ENCODE data around the gene ALG14. TPM values are rescaled to one million over a fixed set of nuclear protein-coding genes. Genes with fewer than 3 reads are reported as not detected.

ALG14 gene
- total and polyA plus RNA-seq, 7 donors, result 0.55 to 2.7 (median 1.8) TPM

DNA sequence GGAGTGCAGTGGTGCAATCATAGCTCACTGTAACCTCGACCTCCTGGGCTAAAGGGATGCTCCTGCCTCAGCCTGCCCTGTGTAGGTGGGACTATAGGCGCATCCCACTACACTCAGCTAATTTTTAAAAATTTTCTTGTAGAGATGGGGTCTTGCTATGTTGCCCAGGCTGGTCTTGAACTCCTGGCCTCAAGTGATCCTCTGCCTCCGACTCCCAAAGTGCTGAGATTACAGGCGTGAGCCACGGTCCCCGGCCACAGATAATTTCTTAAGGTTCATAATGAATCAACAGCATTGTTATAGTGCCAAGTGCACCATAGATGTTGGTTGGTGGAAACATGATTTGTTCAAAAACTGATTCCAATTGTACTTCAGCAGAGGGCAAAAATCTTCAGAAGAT, 103.6 kb downstream of the ALG14 start:
- Histone ChIP-seq H3K27me3 (no peaks in the 10 kb centered on the region), H3K36me3 (no peaks in the 10 kb centered on the region), H3K9me3 (no peaks in the 10 kb centered on the region), H3K27ac (no peak overlapping the region), H3K4me3 (no peak overlapping the region), H3K4me1 (no peaks in the 10 kb centered on the region)
- intact Hi-C loops (cut with DNase I), result no loop called here
- DNase-seq, result no peak
- WGBS, 2 donors, result 94 to 96% methylated on average over 6 of the region's 6 CpGs
- TF ChIP-seq POLR2AphosphoS5 (IDR thresholded peaks at IDR 0.05), result no peak
- TF ChIP-seq, protein P1, sequence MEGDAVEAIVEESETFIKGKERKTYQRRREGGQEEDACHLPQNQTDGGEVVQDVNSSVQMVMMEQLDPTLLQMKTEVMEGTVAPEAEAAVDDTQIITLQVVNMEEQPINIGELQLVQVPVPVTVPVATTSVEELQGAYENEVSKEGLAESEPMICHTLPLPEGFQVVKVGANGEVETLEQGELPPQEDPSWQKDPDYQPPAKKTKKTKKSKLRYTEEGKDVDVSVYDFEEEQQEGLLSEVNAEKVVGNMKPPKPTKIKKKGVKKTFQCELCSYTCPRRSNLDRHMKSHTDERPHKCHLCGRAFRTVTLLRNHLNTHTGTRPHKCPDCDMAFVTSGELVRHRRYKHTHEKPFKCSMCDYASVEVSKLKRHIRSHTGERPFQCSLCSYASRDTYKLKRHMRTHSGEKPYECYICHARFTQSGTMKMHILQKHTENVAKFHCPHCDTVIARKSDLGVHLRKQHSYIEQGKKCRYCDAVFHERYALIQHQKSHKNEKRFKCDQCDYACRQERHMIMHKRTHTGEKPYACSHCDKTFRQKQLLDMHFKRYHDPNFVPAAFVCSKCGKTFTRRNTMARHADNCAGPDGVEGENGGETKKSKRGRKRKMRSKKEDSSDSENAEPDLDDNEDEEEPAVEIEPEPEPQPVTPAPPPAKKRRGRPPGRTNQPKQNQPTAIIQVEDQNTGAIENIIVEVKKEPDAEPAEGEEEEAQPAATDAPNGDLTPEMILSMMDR (IDR thresholded peaks at IDR 0.05), result no peak
- no peak for TF ChIP-seq POLR2A (IDR thresholded peaks at IDR 0.05)
- no peak for TF ChIP-seq EP300 (IDR thresholded peaks at IDR 0.05)

DNA sequence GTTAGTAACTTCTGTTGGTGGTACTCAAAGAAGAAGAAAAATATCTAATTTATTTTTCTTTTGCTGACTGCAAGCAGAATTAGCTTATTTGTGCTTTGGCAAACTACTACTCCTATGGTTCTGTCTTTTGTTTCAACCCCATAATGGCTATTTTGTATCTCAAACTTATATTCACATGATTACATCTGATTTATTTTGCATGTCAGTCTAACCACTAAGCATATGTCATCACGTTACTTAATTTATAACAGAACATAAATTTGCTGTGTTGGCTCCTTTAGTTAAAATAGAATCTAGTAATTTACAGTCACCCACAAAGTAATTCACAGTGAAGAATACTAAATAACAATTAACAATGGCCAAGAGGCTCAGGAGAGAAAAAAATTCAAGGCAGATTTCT, 106.7 kb downstream of the ALG14 start:
- TF ChIP-seq, protein P1 (IDR thresholded peaks at IDR 0.05), result no peak
- no peak for TF ChIP-seq POLR2A (IDR thresholded peaks at IDR 0.05)
- no peak for TF ChIP-seq POLR2AphosphoS5 (IDR thresholded peaks at IDR 0.05)
- no peak for TF ChIP-seq EP300 (IDR thresholded peaks at IDR 0.05)
- intact Hi-C loops (cut with DNase I), result no loop called here
- H3K27ac ChIP-seq, result no peak overlapping the region

DNA sequence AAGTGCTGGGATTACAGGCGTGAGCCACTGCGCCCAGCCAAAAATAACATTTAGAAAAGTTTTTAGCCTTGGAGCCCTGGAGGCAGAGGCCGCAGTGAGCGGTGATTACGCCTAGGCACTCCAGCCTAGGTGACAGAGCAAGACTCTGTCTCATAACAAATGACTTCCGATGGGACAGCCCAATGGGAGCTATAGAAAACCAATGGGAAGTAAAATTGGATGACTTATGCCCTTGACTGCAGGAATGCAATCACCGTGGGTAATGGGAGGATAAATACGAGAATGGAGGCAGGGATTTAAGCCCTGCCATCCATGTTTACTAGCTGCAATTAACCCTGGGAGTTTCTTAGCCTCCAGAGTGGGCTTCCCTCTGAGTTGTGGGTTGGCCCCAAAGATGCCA, 108.9 kb downstream of the ALG14 start:
- Histone ChIP-seq H3K36me3 (no peaks in the 10 kb centered on the region), H3K27ac (no peak overlapping the region), H3K9me3 (no peaks in the 10 kb centered on the region), H3K27me3 (no peaks in the 10 kb centered on the region), H3K4me1 (peaks cover 0 to 15% (median 6%) of the 10 kb centered on the region in 4 donors), H3K4me3 (no peak overlapping the region)
- TF ChIP-seq POLR2AphosphoS5 (IDR thresholded peaks at IDR 0.05) (no peak), EP300 (IDR thresholded peaks at IDR 0.05) (no peak), POLR2A (IDR thresholded peaks at IDR 0.05) (no peak)
- TF ChIP-seq, protein P1 (IDR thresholded peaks at IDR 0.05), result no peak
- WGBS, 2 donors, result 79 to 80% methylated on average over 8 of the region's 8 CpGs
- intact Hi-C loops (cut with DNase I), result no loop called here
- no peak for DNase-seq

More for the DNA sequence above, 106.7 kb downstream of the ALG14 start:
- no peak for DNase-seq
- Histone ChIP-seq H3K27me3 (no peaks in the 10 kb centered on the region), H3K36me3 (no peaks in the 10 kb centered on the region), H3K9me3 (no peaks in the 10 kb centered on the region), H3K4me1 (peaks cover 0 to 15% (median 6%) of the 10 kb centered on the region in 4 donors), H3K4me3 (no peak overlapping the region)
- 66 to 77% methylated on average over 1 of the region's 1 CpG for WGBS, 2 donors

DNA sequence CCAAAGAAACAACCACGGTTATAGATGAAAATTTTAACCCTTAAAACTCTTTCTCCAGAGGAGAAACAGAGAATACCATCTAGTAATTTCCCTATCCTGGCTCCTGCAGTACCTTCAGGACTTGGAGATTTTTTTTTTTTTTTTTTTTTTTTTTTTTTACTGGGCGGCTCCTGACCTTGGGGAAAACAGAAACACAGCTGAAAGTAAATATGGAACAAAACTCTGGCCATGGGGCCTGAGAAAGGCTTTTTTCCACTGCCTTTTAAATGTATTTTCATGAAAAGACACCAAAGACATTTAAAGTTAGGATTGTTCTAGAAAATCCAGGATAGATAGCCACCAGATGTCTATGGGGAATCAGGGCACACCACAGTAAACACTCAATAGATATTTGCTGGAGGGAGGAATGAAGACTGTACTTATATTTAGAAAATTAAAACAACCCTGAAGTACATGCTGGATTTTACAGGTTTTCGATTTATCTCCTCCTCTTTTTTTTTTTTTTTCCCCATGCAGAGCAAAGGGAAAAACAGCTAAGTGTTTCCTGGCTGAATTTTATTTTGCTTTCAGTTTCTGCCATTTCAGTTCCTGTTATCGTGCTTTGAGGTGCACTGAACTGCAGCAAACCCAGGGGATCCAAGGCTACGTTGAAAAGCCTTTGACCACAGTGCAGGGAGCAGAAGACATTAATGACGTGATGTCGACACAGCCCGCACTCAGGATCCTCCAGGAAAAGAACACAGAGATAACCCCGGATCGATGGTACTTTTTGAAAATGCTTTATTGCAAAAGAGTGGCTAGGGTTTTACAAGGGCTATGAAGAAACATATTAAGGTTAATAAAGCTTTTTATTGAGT, 110.1 kb downstream of the ALG14 start:
- TF ChIP-seq, protein P1 (IDR thresholded peaks at IDR 0.05), result no peak
- TF ChIP-seq POLR2AphosphoS5 (IDR thresholded peaks at IDR 0.05), result peak in 2 of 4 donors; percentile 8 to 44
- H3K9me3 ChIP-seq, result no peaks in the 10 kb centered on the region
- H3K27ac ChIP-seq, result peak overlapping the region; percentile 42 to 67 (median 66)
- peak overlapping the region; percentile 14 to 40 (median 37) for H3K4me3 ChIP-seq
- no peaks in the 10 kb centered on the region for H3K27me3 ChIP-seq
- 2 to 12% methylated on average over 10 of the region's 10 CpGs for WGBS, 2 donors
- peaks cover 0 to 15% (median 6%) of the 10 kb centered on the region in 4 donors for H3K4me1 ChIP-seq
- no peaks in the 10 kb centered on the region for H3K36me3 ChIP-seq
- DNase-seq, result no peak
- intact Hi-C loops (cut with DNase I), result no loop called here
